ENCODE results near the gene ELOA.

ELOA gene

DNA sequence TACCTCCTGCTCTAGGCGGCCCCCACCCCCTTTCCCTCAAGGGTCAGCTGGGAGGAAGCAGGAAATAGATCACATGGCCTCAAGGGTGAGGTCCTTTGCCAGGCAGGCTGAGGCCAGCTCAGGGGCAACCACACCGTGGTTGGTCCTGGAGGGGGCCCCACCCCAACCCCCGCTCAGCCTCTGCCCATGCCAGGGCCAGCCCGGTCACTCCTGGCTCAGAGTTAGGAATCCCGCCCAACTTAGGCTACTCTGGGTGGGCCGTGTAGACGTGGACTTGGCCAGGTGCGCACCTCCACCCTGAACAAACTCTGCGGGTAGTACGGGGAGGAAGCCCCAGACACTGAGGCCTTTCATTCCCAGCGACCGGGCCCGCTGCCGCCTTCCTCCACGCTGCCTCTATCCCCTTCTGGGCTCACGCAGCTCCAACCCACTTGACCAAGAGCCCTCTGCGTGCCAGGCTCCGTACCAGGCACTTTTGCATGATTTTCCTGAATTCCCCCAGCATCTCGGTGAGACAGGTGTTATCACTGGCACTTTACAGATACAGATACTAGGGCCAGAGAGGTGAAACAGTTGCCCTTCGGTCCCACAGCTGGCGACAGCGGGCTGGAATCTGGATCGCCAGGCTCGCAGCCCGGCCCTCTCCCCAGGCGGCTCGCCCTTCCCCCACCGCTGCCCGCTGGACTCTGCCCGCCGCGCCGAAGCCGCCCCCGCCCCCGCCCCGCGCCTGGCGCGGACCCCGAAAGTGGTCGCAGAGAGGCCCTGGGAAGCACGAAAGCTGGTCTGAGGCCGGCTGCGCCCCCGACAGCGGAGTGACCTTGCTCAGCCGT lies 56.5 kb downstream of the ELOA start (continued):
- TF ChIP-seq PATZ1 (tag by site-specific recombination; IDR thresholded peaks at IDR 0.05) (peak; percentile 26), ZNF561 (tag by site-specific recombination; IDR thresholded peaks at IDR 0.05; ENCODE audit: borderline replicate concordance) (no peak), ZNF24 (tag by site-specific recombination; IDR thresholded peaks at IDR 0.05) (no peak), ZNF629 (tag by site-specific recombination; IDR thresholded peaks at IDR 0.05) (no peak), ZNF776 (tag by site-specific recombination; IDR thresholded peaks at IDR 0.05; ENCODE audit: borderline replicate concordance) (no peak), ZNF677 (tag by site-specific recombination; IDR thresholded peaks at IDR 0.05) (no peak), ZNF324 (tag by site-specific recombination; IDR thresholded peaks at IDR 0.05) (no peak), KLF16 (tag by site-specific recombination; IDR thresholded peaks at IDR 0.05) (no peak), ZNF184 (tag by site-specific recombination; IDR thresholded peaks at IDR 0.05) (no peak), ZNF530 (tag by site-specific recombination; IDR thresholded peaks at IDR 0.05; ENCODE audit: low read depth) (no peak), OSR2 (tag by site-specific recombination; IDR thresholded peaks at IDR 0.05) (no peak), ZNF692 (tag by site-specific recombination; IDR thresholded peaks at IDR 0.05) (0 out of 2 replicates have a peak, but pooled peaks have one; percentile 11), ZNF202 (tag by site-specific recombination; IDR thresholded peaks at IDR 0.05; ENCODE audit: borderline replicate concordance) (no peak)
- TF ChIP-seq, protein P1, sequence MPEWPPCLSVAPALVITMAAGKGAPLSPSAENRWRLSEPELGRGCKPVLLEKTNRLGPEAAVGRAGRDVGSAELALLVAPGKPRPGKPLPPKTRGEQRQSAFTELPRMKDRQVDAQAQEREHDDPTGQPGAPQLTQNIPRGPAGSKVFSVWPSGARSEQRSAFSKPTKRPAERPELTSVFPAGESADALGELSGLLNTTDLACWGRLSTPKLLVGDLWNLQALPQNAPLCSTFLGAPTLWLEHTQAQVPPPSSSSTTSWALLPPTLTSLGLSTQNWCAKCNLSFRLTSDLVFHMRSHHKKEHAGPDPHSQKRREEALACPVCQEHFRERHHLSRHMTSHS (tag by site-specific recombination; IDR thresholded peaks at IDR 0.05), result no peak
- TF ChIP-seq, protein P2, sequence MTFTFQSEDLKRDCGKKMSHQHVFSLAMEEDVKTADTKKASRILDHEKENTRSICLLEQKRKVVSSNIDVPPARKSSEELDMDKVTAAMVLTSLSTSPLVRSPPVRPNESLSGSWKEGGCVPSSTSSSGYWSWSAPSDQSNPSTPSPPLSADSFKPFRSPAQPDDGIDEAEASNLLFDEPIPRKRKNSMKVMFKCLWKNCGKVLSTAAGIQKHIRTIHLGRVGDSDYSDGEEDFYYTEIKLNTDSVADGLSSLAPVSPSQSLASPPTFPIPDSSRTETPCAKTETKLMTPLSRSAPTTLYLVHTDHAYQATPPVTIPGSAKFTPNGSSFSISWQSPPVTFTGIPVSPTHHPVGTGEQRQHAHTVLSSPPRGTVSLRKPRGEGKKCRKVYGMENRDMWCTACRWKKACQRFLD (tag by site-specific recombination; IDR thresholded peaks at IDR 0.05), result no peak

GRCh38 chr1:23800400-23801337 lies 57.4 kb downstream of the ELOA start, which contains the start of gene GALE:
GALE (minus strand) TSS chr1:23800754; CDS start chr1:23799007, 1,747 bp downstream.
- Histone ChIP-seq H3K36me3 (ENCODE audit: control insufficient read depth in 2 of 2, insufficient read depth in 1 of 2, low read length in 2 of 2) (peaks cover 0 to 66% of the 10 kb centered on the region in 2 experiments; a peak in 2 of 3 replicates), H3K27ac (ENCODE audit: extremely low read depth, low read depth, low read length) (peak within 1 kb of the TSS; percentile 59; the same call in 1 of the 2 replicates), H3K9me3 (ENCODE audit: control insufficient read depth, insufficient read depth, low read depth, low read length) (no peaks in the 10 kb centered on the region), H3K4me1 (ENCODE audit: control insufficient read depth, insufficient read depth, low read length) (peaks cover 3% of the 10 kb centered on the region; the same call in 1 of the 2 replicates), H3K4me3 (ENCODE audit: low read depth, low read length) (peak within 1 kb of the TSS; percentile 80)
- ChIA-PET CTCF (interaction anchor here (0.5 to 5.6 kb wide), 6 partner anchors 10 to 399 kb away, joined by 3 to 52 read pairs (median 3); no protein-coding TSS in a partner anchor), POLR2A (interaction anchor here (0.6 to 5.5 kb wide), 10 partner anchors 10 to 179 kb away, joined by 3 to 47 read pairs (median 6); partner anchors contain the start of genes HMGCL, LYPLA2, PITHD1 and SRSF10)
- TF ChIP-seq RBAK (tag by site-specific recombination; IDR thresholded peaks at IDR 0.05) (no peak), ZNF513 (tag by site-specific recombination; IDR thresholded peaks at IDR 0.05) (peak; percentile 78), ZNF596 (tag by site-specific recombination; IDR thresholded peaks at IDR 0.05) (no peak), SP3 (tag by site-specific recombination; IDR thresholded peaks at IDR 0.05) (peak; percentile 96), ZNF433 (tag by site-specific recombination; IDR thresholded peaks at IDR 0.05; ENCODE audit: low read depth) (no peak), ZNF426 (tag by site-specific recombination; IDR thresholded peaks at IDR 0.05) (no peak), OSR2 (tag by site-specific recombination; IDR thresholded peaks at IDR 0.05) (0 out of 2 replicates have a peak, but pooled peaks have one; percentile 24), ZBTB26 (tag by site-specific recombination; optimal IDR thresholded peaks at IDR 0.05) (peak; percentile 97), ZNF311 (tag by site-specific recombination; IDR thresholded peaks at IDR 0.05; ENCODE audit: borderline replicate concordance) (no peak), EGR2 (tag by site-specific recombination; IDR thresholded peaks at IDR 0.05; ENCODE audit: low read depth) (peak; percentile 84), SCRT1 (tag by site-specific recombination; IDR thresholded peaks at IDR 0.05; ENCODE audit: borderline replicate concordance) (no peak)
